Neuronal stem cell (in vitro differentiated cells): ENCODE data around the gene FBXO45.

Source experiments
- DNase-seq: peaks from one replicate; pipeline ENCODE4 v3.0.0-alpha.2; 2013; ENCODE audit warnings: low spot score
- H2AFZ ChIP-seq: one replicate; pipeline ENCODE4 v1.6.1; 2013; ENCODE audit warnings: mild to moderate bottlenecking, low read length, inconsistent platforms
- H2AK5ac ChIP-seq: 2 replicates; pipeline ENCODE4 v1.6.1; 2013; ENCODE audit warnings: low read depth, mild to moderate bottlenecking, inconsistent platforms, low read length, moderate library complexity, mixed read lengths
- H2BK120ac ChIP-seq: 2 replicates; pipeline ENCODE4 v1.6.1; 2013; ENCODE audit warnings: low read depth, mild to moderate bottlenecking, inconsistent platforms, low read length, moderate library complexity, mixed read lengths
- H2BK12ac ChIP-seq: one replicate; pipeline ENCODE4 v1.6.1; 2013; ENCODE audit warnings: low read length, inconsistent platforms
- H2BK15ac ChIP-seq: 2 replicates; pipeline ENCODE4 v1.6.1; 2013; ENCODE audit warnings: mild to moderate bottlenecking, low read length, inconsistent platforms, mixed read lengths
- H2BK5ac ChIP-seq: one replicate; pipeline ENCODE4 v1.6.1; 2013; ENCODE audit warnings: inconsistent platforms, mild to moderate bottlenecking, low read length, moderate library complexity
- H3K14ac ChIP-seq: one replicate; pipeline ENCODE4 v1.6.1; 2013; ENCODE audit warnings: low read length, inconsistent platforms
- H3K18ac ChIP-seq: 2 replicates; pipeline ENCODE4 v1.6.1; 2013; ENCODE audit warnings: low read length, inconsistent platforms
- H3K23ac ChIP-seq: 2 replicates; pipeline ENCODE4 v1.6.1; 2013; ENCODE audit warnings: low read depth, mild to moderate bottlenecking, mixed read lengths, low read length, inconsistent platforms; ENCODE audit not compliant: poor library complexity
- H3K27ac ChIP-seq: replicated peaks from 3 replicates; pipeline ENCODE4 v1.5.1; 2013; ENCODE audit warnings: low read length, inconsistent platforms
- H3K27me3 ChIP-seq, 3 experiments: 2 replicates each; pipeline ENCODE4 v1.6.1; 2013; ENCODE audit warnings: low read length in 3 of 3, mild to moderate bottlenecking in 2 of 3, inconsistent platforms in 1 of 3, low read depth in 1 of 3, mixed read lengths in 1 of 3, moderate library complexity in 1 of 3; ENCODE audit not compliant: control insufficient read depth in 3 of 3, insufficient read depth in 3 of 3
- H3K36me3 ChIP-seq, 2 donors: replicated peaks in 1 of 2; 2 replicates each; pipeline ENCODE4 v1.6.1; 2013; ENCODE audit warnings: low read length in 2 of 2; ENCODE audit not compliant: control insufficient read depth in 2 of 2, insufficient read depth in 2 of 2
- H3K4ac ChIP-seq: 2 replicates; pipeline ENCODE4 v1.6.1; 2013; ENCODE audit warnings: inconsistent platforms, mild to moderate bottlenecking, low read length, moderate library complexity
- H3K4me1 ChIP-seq, 2 donors: 1 replicate in 1 of 2; 2 replicates in 1 of 2; pipeline ENCODE4 v1.6.1; 2013; ENCODE audit warnings: low read length in 2 of 2, low read depth in 1 of 2; ENCODE audit not compliant: control insufficient read depth in 2 of 2, insufficient read depth in 1 of 2
- H3K4me2 ChIP-seq: one replicate; pipeline ENCODE4 v1.6.1; 2013; ENCODE audit warnings: mild to moderate bottlenecking, low read length, inconsistent platforms; ENCODE audit not compliant: insufficient read depth, poor library complexity, severe bottlenecking
- H3K4me3 ChIP-seq, 2 donors: 2 replicates each; pipeline ENCODE4 v1.5.1; 2013; ENCODE audit warnings: low read length in 2 of 2, mild to moderate bottlenecking in 2 of 2, inconsistent platforms in 1 of 2, moderate library complexity in 1 of 2
- H3K79me1 ChIP-seq: one replicate; pipeline ENCODE4 v1.6.1; 2013; ENCODE audit warnings: low read depth, mild to moderate bottlenecking, inconsistent platforms, low read length, moderate library complexity
- H3K9ac ChIP-seq: one replicate; pipeline ENCODE4 v1.6.1; 2013; ENCODE audit warnings: mild to moderate bottlenecking, low read depth, low read length, inconsistent platforms; ENCODE audit not compliant: poor library complexity
- H3K9me3 ChIP-seq, 2 donors: replicated peaks in 1 of 2; 2 replicates each; pipeline versions ENCODE3 to v1.6.1; 2013; ENCODE audit warnings: low read length in 2 of 2, mild to moderate bottlenecking in 2 of 2, inconsistent platforms in 1 of 2, low read depth in 1 of 2, mixed read lengths in 1 of 2, moderate library complexity in 1 of 2; ENCODE audit not compliant: control insufficient read depth in 2 of 2, insufficient read depth in 1 of 2
- H4K8ac ChIP-seq: one replicate; pipeline ENCODE4 v1.6.1; 2013; ENCODE audit warnings: low read depth, mild to moderate bottlenecking, inconsistent platforms, low read length, moderate library complexity
- H4K91ac ChIP-seq: one replicate; pipeline ENCODE4 v1.6.1; 2013; ENCODE audit warnings: low read length, low read depth, mild to moderate bottlenecking, inconsistent platforms; ENCODE audit not compliant: poor library complexity
- WGBS, 2 donors: extraction: QIAGEN DNeasy Blood & Tissue Kit; methylation state at CpG; one replicate each; pipeline ENCODE4 v1.1.7; 2013; ENCODE audit warnings: missing lambda C conversion rate in 2 of 2, mixed read lengths in 1 of 2; ENCODE audit not compliant: insufficient read length in 2 of 2, insufficient replicate concordance in 1 of 2; ENCODE audit errors: extremely low coverage in 2 of 2; 5-methylcytosine and 5-hydroxymethylcytosine counted together

The FBXO45 gene

DNA sequence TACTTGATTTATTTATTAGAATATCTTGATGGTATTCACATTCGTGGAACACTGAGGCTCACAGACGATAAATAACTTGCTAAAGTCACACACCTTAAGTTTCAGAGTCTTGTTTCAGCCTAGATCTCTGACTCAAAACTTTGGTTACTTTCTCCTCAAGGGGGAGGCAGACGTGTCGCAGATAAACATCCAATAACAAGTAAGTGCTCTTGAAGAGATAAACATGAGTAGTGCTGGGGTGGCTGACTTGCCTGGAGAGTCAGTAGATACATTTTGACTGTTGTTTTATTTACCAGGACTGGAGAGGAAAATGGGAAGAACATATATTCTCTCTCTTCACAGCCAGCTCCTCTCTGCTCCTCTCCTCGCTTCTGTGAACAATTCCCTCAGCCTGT lies 31.3 kb downstream of the FBXO45 start:
- Histone ChIP-seq H3K23ac (no peak overlapping the region), H3K4me2 (no peak overlapping the region), H3K27ac (no peak overlapping the region), H3K9me3 (no peaks in the 10 kb centered on the region), H4K8ac (no peak overlapping the region), H3K4me1 (no peaks in the 10 kb centered on the region), H3K9ac (no peak overlapping the region), H2BK15ac (no peak overlapping the region), H3K27me3 (no peaks in the 10 kb centered on the region), H2AFZ (no peak overlapping the region), H3K4ac (no peak overlapping the region), H3K14ac (no peak overlapping the region), H2BK12ac (no peak overlapping the region), H2AK5ac (no peak overlapping the region), H3K79me1 (no peaks in the 10 kb centered on the region), H2BK5ac (no peak overlapping the region), H3K36me3 (no peaks in the 10 kb centered on the region), H2BK120ac (no peak overlapping the region), H3K18ac (no peak overlapping the region), H3K4me3 (no peak overlapping the region), H4K91ac (no peak overlapping the region)
- no peak for DNase-seq
- WGBS, 2 donors, result no CpG with 5 or more reads among the region's 5 CpGs

DNA sequence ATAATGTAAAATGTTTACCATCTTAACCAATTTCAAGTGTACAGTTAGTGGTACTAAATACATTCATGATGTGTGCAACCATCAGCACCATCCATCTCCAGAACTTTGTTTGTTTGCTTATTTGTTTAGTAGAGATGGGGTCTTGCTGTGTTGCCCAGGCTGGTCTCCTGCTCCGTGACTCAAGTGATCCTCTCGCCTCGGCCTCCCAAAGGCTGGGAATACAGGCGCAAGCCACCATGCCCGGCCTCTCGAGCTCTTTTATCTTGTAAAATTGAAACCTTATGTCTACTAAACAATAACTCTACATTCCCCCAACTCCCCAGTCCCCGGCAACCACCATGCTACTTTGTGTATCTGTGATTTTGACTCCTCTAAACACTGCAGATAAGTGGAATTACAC lies 31.9 kb downstream of the FBXO45 start:
- Histone ChIP-seq H3K4ac (no peak overlapping the region), H3K79me1 (no peaks in the 10 kb centered on the region), H3K9ac (no peak overlapping the region), H3K14ac (no peak overlapping the region), H2BK120ac (no peak overlapping the region), H3K4me1 (no peaks in the 10 kb centered on the region), H4K91ac (no peak overlapping the region), H3K27ac (no peak overlapping the region), H2BK15ac (no peak overlapping the region), H2AK5ac (no peak overlapping the region), H3K9me3 (no peaks in the 10 kb centered on the region), H3K36me3 (no peaks in the 10 kb centered on the region), H3K27me3 (no peaks in the 10 kb centered on the region), H3K4me3 (no peak overlapping the region), H3K4me2 (no peak overlapping the region), H3K18ac (no peak overlapping the region), H2BK5ac (no peak overlapping the region), H2AFZ (peak overlapping the region; percentile 49), H4K8ac (no peak overlapping the region), H2BK12ac (no peak overlapping the region), H3K23ac (no peak overlapping the region)
- no CpG with 5 or more reads among the region's 7 CpGs for WGBS, 2 donors
- no peak for DNase-seq

DNA sequence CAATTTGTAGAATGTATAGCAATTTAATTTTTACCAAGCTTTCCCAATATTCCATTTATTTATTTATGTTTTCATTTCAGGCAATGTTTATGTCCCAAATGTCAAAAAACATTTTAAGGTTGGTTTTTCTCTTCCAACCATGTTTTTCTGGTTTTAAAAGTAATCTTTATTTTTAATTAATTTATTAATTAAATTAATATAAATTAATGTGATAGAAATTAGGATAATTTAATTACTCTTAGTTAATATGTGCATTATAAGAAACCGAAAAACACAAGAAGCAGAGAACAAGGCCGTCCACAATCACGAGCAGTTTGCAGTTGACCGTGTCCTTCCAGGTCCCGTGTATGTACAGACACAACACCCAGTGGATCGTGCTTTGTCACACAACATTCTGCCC lies 34.2 kb downstream of the FBXO45 start:
- no peaks in the 10 kb centered on the region for H3K79me1 ChIP-seq
- WGBS, 2 donors, result no CpG with 5 or more reads among the region's 6 CpGs

DNA sequence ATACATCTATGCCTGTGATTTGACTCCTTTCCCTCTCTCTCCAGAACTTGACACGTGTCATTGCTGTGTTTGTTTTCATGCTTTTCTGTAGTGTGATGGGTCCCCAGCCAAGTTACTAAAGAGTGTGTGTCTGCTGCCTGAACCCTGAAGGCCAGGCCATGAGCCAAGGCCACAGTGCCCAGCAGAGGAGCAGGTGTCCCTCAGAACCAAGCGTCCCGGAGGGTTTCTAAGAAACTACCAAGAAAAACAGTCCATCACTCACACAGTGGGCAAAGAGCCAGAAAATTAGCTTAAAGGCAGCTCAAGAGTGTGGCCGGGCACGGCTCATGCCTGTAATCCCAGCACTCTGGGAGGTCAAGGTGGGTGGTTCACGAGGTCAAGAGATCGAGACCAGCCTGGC lies 35.2 kb downstream of the FBXO45 start:
- no peak overlapping the region for H3K4me2 ChIP-seq

More for the DNA sequence above, 34.2 kb downstream of the FBXO45 start:
- H2AFZ ChIP-seq, result no peak overlapping the region
- H3K27me3 ChIP-seq, result no peaks in the 10 kb centered on the region
- no peak overlapping the region for H3K18ac ChIP-seq
- no peak overlapping the region for H4K8ac ChIP-seq
- H4K91ac ChIP-seq, result no peak overlapping the region
- no peak overlapping the region for H3K9ac ChIP-seq
- no peak overlapping the region for H2AK5ac ChIP-seq
- DNase-seq, result no peak
- no peak overlapping the region for H3K4me2 ChIP-seq
- H3K4ac ChIP-seq, result no peak overlapping the region
- no peak overlapping the region for H2BK15ac ChIP-seq
- no peaks in the 10 kb centered on the region for H3K36me3 ChIP-seq
- no peak overlapping the region for H3K4me3 ChIP-seq
- H2BK120ac ChIP-seq, result no peak overlapping the region
- H3K9me3 ChIP-seq, result no peaks in the 10 kb centered on the region
- H3K14ac ChIP-seq, result no peak overlapping the region
- H3K4me1 ChIP-seq, result no peaks in the 10 kb centered on the region
- no peak overlapping the region for H3K27ac ChIP-seq
- no peak overlapping the region for H2BK5ac ChIP-seq
- H2BK12ac ChIP-seq, result no peak overlapping the region
- no peak overlapping the region for H3K23ac ChIP-seq

More for the DNA sequence above, 35.2 kb downstream of the FBXO45 start:
- H3K9me3 ChIP-seq, result no peaks in the 10 kb centered on the region
- no peak overlapping the region for H2AFZ ChIP-seq
- H2BK120ac ChIP-seq, result no peak overlapping the region
- H2BK15ac ChIP-seq, result no peak overlapping the region
- no peak overlapping the region for H3K23ac ChIP-seq
- WGBS, 2 donors, result no CpG with 5 or more reads among the region's 7 CpGs
- no peak overlapping the region for H3K14ac ChIP-seq
- no peak overlapping the region for H2AK5ac ChIP-seq
- no peaks in the 10 kb centered on the region for H3K4me1 ChIP-seq
- H3K4me3 ChIP-seq, result no peak overlapping the region
- no peaks in the 10 kb centered on the region for H3K36me3 ChIP-seq
- H3K4ac ChIP-seq, result no peak overlapping the region
- H2BK12ac ChIP-seq, result no peak overlapping the region
- H4K91ac ChIP-seq, result no peak overlapping the region
- DNase-seq, result no peak
- H3K9ac ChIP-seq, result no peak overlapping the region
- no peak overlapping the region for H2BK5ac ChIP-seq
- no peaks in the 10 kb centered on the region for H3K79me1 ChIP-seq
- H3K27me3 ChIP-seq, result no peaks in the 10 kb centered on the region
- H3K27ac ChIP-seq, result no peak overlapping the region
- H4K8ac ChIP-seq, result no peak overlapping the region
- no peak overlapping the region for H3K18ac ChIP-seq
